Measurements from ENCODE around the gene TCEA2.
"Not testable (repeated sequence)": the region's sequence is repeated elsewhere in the genome, so short reads cannot be mapped to it uniquely, and the experiment has no call there.

The TCEA2 gene

DNA sequence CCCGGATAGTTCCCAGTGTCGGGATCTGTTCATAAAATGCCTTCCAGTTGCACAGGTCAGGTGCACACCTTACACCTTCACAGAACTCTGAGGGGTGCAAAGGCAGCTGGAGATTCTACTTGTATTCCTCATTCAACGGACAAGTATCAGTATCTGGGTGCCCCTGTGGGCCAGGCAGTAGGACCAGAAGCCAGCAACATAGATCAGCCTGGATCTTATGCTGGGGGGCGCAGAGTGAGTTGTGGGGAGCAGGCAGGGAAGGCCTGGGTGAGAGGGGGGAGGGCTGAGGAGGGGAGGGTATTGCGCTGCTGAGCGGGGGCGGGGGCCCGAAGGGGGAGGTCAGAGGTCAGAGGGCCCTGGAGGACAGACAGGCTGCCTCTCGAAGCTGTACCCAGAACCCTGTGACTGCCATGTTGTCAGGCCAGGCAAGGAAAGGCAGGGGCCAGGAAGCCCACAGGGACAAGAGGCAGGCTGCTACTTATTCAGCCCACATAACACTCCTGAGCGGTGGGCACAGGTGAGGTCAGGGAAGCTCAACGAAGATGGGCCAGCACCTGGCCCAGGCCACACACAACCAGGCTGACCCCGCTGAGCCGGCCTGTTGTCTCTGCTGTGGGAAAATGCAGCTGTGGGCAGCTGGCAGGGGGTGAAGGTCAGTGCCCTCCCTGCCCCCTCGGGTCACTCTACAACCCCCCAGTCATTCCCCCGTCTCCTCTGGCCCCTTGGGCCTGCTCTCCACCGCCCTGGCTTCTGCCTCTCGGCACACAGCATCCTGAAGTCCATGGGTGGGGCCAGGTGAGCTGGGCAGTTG, 18.0 kb downstream of the TCEA2 start:
- H3K36me3 ChIP-seq (ENCODE audit: insufficient read depth, low read length) = no peaks in the 10 kb centered on the region
- H3K4me1 ChIP-seq (ENCODE audit: insufficient read depth, low read length) = peaks cover 9% of the 10 kb centered on the region; the same call in 1 of the 2 replicates
- H3K9ac ChIP-seq (ENCODE audit: low read depth, low read length) = peak overlapping the region; percentile 71; the same call in 1 of the 2 replicates
- no peaks in the 10 kb centered on the region for H3K9me3 ChIP-seq (ENCODE audit: control insufficient read depth, insufficient read depth, low read length)

DNA sequence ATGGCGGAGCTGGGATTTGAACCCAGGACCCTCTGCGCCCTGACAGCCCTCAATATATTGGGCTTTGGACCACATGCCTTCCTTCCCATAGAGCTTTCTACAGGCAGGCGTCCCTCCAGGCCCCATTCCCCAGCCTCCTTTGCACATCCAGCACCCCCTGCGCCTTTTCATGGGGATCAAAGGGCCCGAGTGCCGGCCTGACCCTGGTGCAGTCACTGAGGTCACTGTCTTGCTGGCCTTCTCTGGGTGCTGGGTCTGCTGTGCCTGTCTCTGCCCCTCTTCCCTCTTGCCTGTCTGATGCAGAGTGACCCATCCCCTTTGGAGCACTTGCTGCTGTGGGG, 18.6 kb downstream of the TCEA2 start:
- Histone ChIP-seq H3K9me3 (ENCODE audit: control insufficient read depth, insufficient read depth, low read length) (no peaks in the 10 kb centered on the region), H3K9ac (ENCODE audit: low read depth, low read length) (no peak overlapping the region), H3K4me1 (ENCODE audit: insufficient read depth, low read length) (peaks cover 9% of the 10 kb centered on the region; the same call in 1 of the 2 replicates), H3K36me3 (ENCODE audit: insufficient read depth, low read length) (no peaks in the 10 kb centered on the region)

GRCh38 chr20:64082126-64082731, 19.2 kb downstream of the TCEA2 start:
- Histone ChIP-seq H3K9me3 (ENCODE audit: control insufficient read depth, insufficient read depth, low read length) (no peaks in the 10 kb centered on the region), H3K36me3 (ENCODE audit: insufficient read depth, low read length) (no peaks in the 10 kb centered on the region), H3K4me1 (ENCODE audit: insufficient read depth, low read length) (peaks cover 9% of the 10 kb centered on the region; the same call in 1 of the 2 replicates), H3K9ac (ENCODE audit: low read depth, low read length) (peak overlapping the region; percentile 21; the same call in 1 of the 2 replicates)

GRCh38 chr20:64082820-64083377, 19.9 kb downstream of the TCEA2 start:
- H3K4me1 ChIP-seq (ENCODE audit: insufficient read depth, low read length) = peaks cover 9% of the 10 kb centered on the region; the same call in 1 of the 2 replicates
- H3K9ac ChIP-seq (ENCODE audit: low read depth, low read length) = peak overlapping the region; percentile 50; the same call in 1 of the 2 replicates
- no peaks in the 10 kb centered on the region for H3K36me3 ChIP-seq (ENCODE audit: insufficient read depth, low read length)
- H3K9me3 ChIP-seq (ENCODE audit: control insufficient read depth, insufficient read depth, low read length) = no peaks in the 10 kb centered on the region

- H3K4me1 ChIP-seq (ENCODE audit: insufficient read depth, low read length) = peaks cover 9% of the 10 kb centered on the region; the same call in 1 of the 2 replicates
- peak overlapping the region; percentile 61 for H3K9ac ChIP-seq (ENCODE audit: low read depth, low read length)
- H3K36me3 ChIP-seq (ENCODE audit: insufficient read depth, low read length) = no peaks in the 10 kb centered on the region
- H3K9me3 ChIP-seq (ENCODE audit: control insufficient read depth, insufficient read depth, low read length) = no peaks in the 10 kb centered on the region
These were observed 20.4 kb downstream of the TCEA2 start for GRCh38 chr20:64083378-64083803.

GRCh38 chr20:64083804-64084684, 21.0 kb downstream of the TCEA2 start, which contains the start of gene LKAAEAR1:
LKAAEAR1 (minus strand) TSS chr20:64084398; CDS start chr20:64084219, 179 bp downstream.
- Histone ChIP-seq H3K4me1 (ENCODE audit: insufficient read depth, low read length) (peaks cover 9% of the 10 kb centered on the region; the same call in 1 of the 2 replicates), H3K9ac (ENCODE audit: low read depth, low read length) (peak within 1 kb of the TSS; percentile 61), H3K9me3 (ENCODE audit: control insufficient read depth, insufficient read depth, low read length) (no peaks in the 10 kb centered on the region), H3K36me3 (ENCODE audit: insufficient read depth, low read length) (no peaks in the 10 kb centered on the region)

- Histone ChIP-seq H3K36me3 (ENCODE audit: insufficient read depth, low read length) (no peaks in the 10 kb centered on the region), H3K9me3 (ENCODE audit: control insufficient read depth, insufficient read depth, low read length) (no peaks in the 10 kb centered on the region), H3K9ac (ENCODE audit: low read depth, low read length) (peak overlapping the region; percentile 61), H3K4me1 (ENCODE audit: insufficient read depth, low read length) (peaks cover 9% of the 10 kb centered on the region; the same call in 1 of the 2 replicates)
These were observed 21.7 kb downstream of the TCEA2 start for GRCh38 chr20:64084685-64085152.

- Histone ChIP-seq H3K9ac (ENCODE audit: low read depth, low read length) (no peak overlapping the region), H3K36me3 (ENCODE audit: insufficient read depth, low read length) (no peaks in the 10 kb centered on the region), H3K4me1 (ENCODE audit: insufficient read depth, low read length) (peaks cover 9% of the 10 kb centered on the region; the same call in 1 of the 2 replicates), H3K9me3 (ENCODE audit: control insufficient read depth, insufficient read depth, low read length) (no peaks in the 10 kb centered on the region)
These were observed 23.8 kb downstream of the TCEA2 start for GRCh38 chr20:64086801-64087200.

GRCh38 chr20:64087226-64087825, 24.3 kb downstream of the TCEA2 start:
- H3K9me3 ChIP-seq (ENCODE audit: control insufficient read depth, insufficient read depth, low read length); H3K4me1 ChIP-seq (ENCODE audit: insufficient read depth, low read length); H3K9ac ChIP-seq (ENCODE audit: low read depth, low read length); H3K36me3 ChIP-seq (ENCODE audit: insufficient read depth, low read length): not testable (repeated sequence)

DNA sequence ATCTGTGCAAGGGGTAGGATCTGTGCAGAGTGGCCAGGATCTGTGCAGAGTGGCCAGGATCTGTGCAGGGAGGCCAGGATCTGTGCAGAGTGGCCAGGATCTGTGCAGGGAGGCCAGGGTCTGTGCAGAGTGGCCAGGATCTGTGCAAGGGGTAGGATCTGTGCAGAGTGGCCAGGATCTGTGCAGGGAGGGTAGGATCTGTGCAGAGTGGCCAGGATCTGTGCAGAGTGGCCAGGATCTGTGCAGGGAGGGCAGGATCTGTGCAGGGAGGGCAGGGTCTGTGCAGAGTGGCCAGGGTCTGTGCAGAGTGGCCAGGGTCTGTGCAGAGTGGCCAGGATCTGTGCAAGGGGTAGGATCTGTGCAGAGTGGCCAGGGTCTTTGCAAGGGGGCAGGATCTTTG, 25.6 kb downstream of the TCEA2 start:
- not testable (repeated sequence) for H3K9me3 ChIP-seq (ENCODE audit: control insufficient read depth, insufficient read depth, low read length); H3K4me1 ChIP-seq (ENCODE audit: insufficient read depth, low read length); H3K9ac ChIP-seq (ENCODE audit: low read depth, low read length); H3K36me3 ChIP-seq (ENCODE audit: insufficient read depth, low read length)

DNA sequence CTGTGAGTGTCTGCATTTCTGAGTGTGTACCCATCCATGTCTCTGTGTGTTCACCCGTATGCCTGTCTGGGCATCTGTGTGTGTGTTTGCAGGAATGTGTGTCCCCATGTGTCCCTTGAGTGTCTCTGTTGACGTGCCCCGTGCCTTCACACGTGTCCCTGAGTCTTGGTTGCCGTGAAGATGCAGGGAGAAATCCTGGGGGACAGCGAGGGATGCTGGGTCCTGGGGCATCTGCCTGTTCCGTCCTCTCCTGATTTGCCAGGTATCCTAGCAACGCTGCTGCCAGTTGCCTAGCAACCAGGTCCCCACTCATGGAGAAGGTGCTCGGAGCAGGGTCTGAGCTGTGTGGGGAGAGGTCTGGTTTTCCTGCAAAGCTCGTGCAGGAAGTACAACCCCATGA, 27.2 kb downstream of the TCEA2 start:
- H3K36me3 ChIP-seq (ENCODE audit: insufficient read depth, low read length) = no peaks in the 10 kb centered on the region
- no peak overlapping the region for H3K9ac ChIP-seq (ENCODE audit: low read depth, low read length)
- no peaks in the 10 kb centered on the region for H3K9me3 ChIP-seq (ENCODE audit: control insufficient read depth, insufficient read depth, low read length)
- H3K4me1 ChIP-seq (ENCODE audit: insufficient read depth, low read length) = peaks cover 6% of the 10 kb centered on the region

GRCh38 chr20:64091340-64091739, 28.3 kb downstream of the TCEA2 start:
- Histone ChIP-seq H3K9ac (ENCODE audit: low read depth, low read length) (no peak overlapping the region), H3K36me3 (ENCODE audit: insufficient read depth, low read length) (no peaks in the 10 kb centered on the region), H3K4me1 (ENCODE audit: insufficient read depth, low read length) (peaks cover 6% of the 10 kb centered on the region), H3K9me3 (ENCODE audit: control insufficient read depth, insufficient read depth, low read length) (no peaks in the 10 kb centered on the region)

DNA sequence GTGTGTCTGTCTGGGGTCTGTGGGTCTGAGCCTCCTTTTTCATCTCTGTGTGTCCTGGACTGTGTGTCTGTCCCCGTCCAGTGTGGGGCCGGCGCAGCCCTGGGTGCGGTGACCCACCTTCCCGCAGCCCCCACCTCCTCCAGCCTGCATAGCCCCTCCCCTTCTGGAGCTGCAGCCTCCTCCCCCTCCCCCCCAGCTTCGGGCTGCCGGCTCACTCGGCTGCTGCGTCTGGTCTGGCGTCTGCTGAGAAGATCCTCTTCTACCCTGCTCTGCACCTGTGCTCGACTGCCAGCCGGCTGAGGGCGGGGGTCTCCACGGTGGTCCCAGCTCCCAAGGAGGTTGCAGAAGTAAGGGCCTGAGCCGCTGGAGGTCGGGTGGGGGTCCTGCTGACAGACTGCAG, 28.8 kb downstream of the TCEA2 start:
- Histone ChIP-seq H3K36me3 (ENCODE audit: insufficient read depth, low read length) (no peaks in the 10 kb centered on the region), H3K9me3 (ENCODE audit: control insufficient read depth, insufficient read depth, low read length) (no peaks in the 10 kb centered on the region), H3K4me1 (ENCODE audit: insufficient read depth, low read length) (peaks cover 6% of the 10 kb centered on the region), H3K9ac (ENCODE audit: low read depth, low read length) (no peak overlapping the region)

Data from ES-I3 (cell line).